HCT116 (cell line): ENCODE results near the gene RSRC1. TPM values are rescaled to one million over a fixed set of nuclear protein-coding genes. Genes with fewer than 3 reads are reported as not detected.

Source experiments
- ATAC-seq: fragments of 200-7000 bp; cut with Tn5 transposase; 2 replicates; pipeline ENCODE4 v1.9.1; 2020; ENCODE audit warnings: mild to moderate bottlenecking, moderate library complexity
- BruUV-seq: library from RNA; stranded (reverse); fragments of 400-500 nt; replicated peaks from 2 replicates; lab custom pipeline; 2021; lab: Mats Ljungman, UMichigan
- CTCF ChIA-PET: fragments of 300-600 bp; sonication (Branson Sonifier 250); formaldehyde crosslinking; loops from one replicate; lab custom pipeline; 2021; ENCODE audit warnings: antibody characterized with exemption; lab: Charles Lee
- POLR2A ChIA-PET: fragments of 300-600, 350-600 bp; sonication (Branson Sonifier 250); formaldehyde crosslinking; loops from one replicate; lab custom pipeline; 2021; ENCODE audit warnings: antibody characterized with exemption; lab: Charles Lee
- RAD21 ChIA-PET, 2 experiments: fragments of 300-600 bp; sonication (Branson Sonifier 250); formaldehyde crosslinking; loops; one replicate each; lab custom pipeline; 2023; ENCODE audit warnings: low total read pairs in 2 of 2; ENCODE audit not compliant: uncharacterized antibody in 2 of 2, unreplicated experiment in 2 of 2, low non-redundant PET in 1 of 2; lab: Charles Lee
- DNase-seq: peaks from one replicate; pipeline ENCODE4 v3.0.0-alpha.2; 2010; ENCODE audit warnings: low read depth, low spot score
- H2AFZ ChIP-seq: fragments of 200-600 bp; shearing (Covaris generic), sonication (generic); 2 replicates; pipeline ENCODE4 v1.6.1; 2017; ENCODE audit warnings: low read depth, mixed run types, mixed read lengths, antibody characterized with exemption, low read length; ENCODE audit not compliant: poor library complexity, severe bottlenecking
- H3K27ac ChIP-seq: 2 replicates; pipeline ENCODE4 v1.5.1; 2012; ENCODE audit warnings: low read depth, low read length
- H3K27me3 ChIP-seq: fragments of 200-600 bp; sonication (generic); 2 replicates; pipeline ENCODE4 v1.6.1; 2016; ENCODE audit warnings: mixed run types, low read length, mixed read lengths; ENCODE audit not compliant: insufficient read depth
- H3K36me3 ChIP-seq, 2 experiments: fragments of 200-500 bp in 1 of 2; fragments of 200-600 bp in 1 of 2; sonication (Bioruptor generic) in 1 of 2; sonication (generic) in 1 of 2; 2 replicates each; pipeline versions ENCODE4 v1.5.1 to v1.6.1; 2014 to 2016; ENCODE audit warnings: low read length in 2 of 2, inconsistent platforms in 1 of 2, mixed read lengths in 1 of 2, mixed run types in 1 of 2; ENCODE audit not compliant: insufficient read depth in 2 of 2, control insufficient read depth in 1 of 2
- H3K4me1 ChIP-seq, 2 experiments: fragments of 200-600 bp in 1 of 2; sonication (generic) in 1 of 2; 2 replicates each; pipeline versions ENCODE4 v1.5.1 to v1.6.1; 2012 to 2017; ENCODE audit warnings: low read length in 2 of 2, inconsistent platforms in 1 of 2, mild to moderate bottlenecking in 1 of 2, mixed read lengths in 1 of 2, mixed run types in 1 of 2, moderate library complexity in 1 of 2; ENCODE audit not compliant: insufficient read depth in 2 of 2, control insufficient read depth in 1 of 2
- H3K4me2 ChIP-seq: fragments of 200-600 bp; sonication (generic); 2 replicates; pipeline ENCODE4 v1.6.1; 2017; ENCODE audit warnings: mixed run types, low read length, mixed read lengths
- H3K4me3 ChIP-seq, 2 experiments: fragments of 200-600 bp in 1 of 2; sonication (generic) in 1 of 2; replicated peaks in 1 of 2; 2 replicates each; pipeline ENCODE4 v1.5.1; 2011 to 2016; ENCODE audit warnings: low read length in 2 of 2, control low read depth in 1 of 2, low read depth in 1 of 2, mild to moderate bottlenecking in 1 of 2, mixed read lengths in 1 of 2, mixed run types in 1 of 2
- H3K79me2 ChIP-seq: fragments of 200-600 bp; sonication (generic); 2 replicates; pipeline ENCODE4 v1.6.1; 2017; ENCODE audit warnings: mild to moderate bottlenecking, mixed run types, low read length, moderate library complexity, mixed read lengths; ENCODE audit not compliant: insufficient read depth
- H3K9ac ChIP-seq: fragments of 200-600 bp; sonication (generic); 2 replicates; pipeline ENCODE4 v1.6.1; 2016; ENCODE audit warnings: low read length, mixed read lengths
- H3K9me2 ChIP-seq: fragments of 200-600 bp; sonication (generic), shearing (Covaris generic); 2 replicates; pipeline ENCODE4 v1.6.1; 2017; ENCODE audit warnings: mixed run types, mild to moderate bottlenecking, moderate library complexity; ENCODE audit not compliant: insufficient read depth
- H3K9me3 ChIP-seq, 2 experiments: fragments of 200-500 bp in 1 of 2; fragments of 200-600 bp in 1 of 2; sonication (Bioruptor generic) in 1 of 2; sonication (generic) in 1 of 2; 2 replicates each; pipeline ENCODE4 v1.6.1; 2014 to 2017; ENCODE audit warnings: low read length in 2 of 2, mixed read lengths in 2 of 2, inconsistent platforms in 1 of 2, low read depth in 1 of 2, mild to moderate bottlenecking in 1 of 2, mixed run types in 1 of 2, moderate library complexity in 1 of 2; ENCODE audit not compliant: control insufficient read depth in 1 of 2, insufficient read depth in 1 of 2
- H4K20me1 ChIP-seq: fragments of 200-600 bp; sonication (generic), shearing (Covaris generic); 2 replicates; pipeline ENCODE4 v1.6.1; 2017; ENCODE audit warnings: mixed run types, mild to moderate bottlenecking, moderate library complexity; ENCODE audit not compliant: insufficient read depth
- CBX3 ChIP-seq: IDR thresholded peaks from 2 replicates; pipeline ENCODE4 v1.6.1; 2012; ENCODE audit warnings: low read depth
- CEBPB ChIP-seq: IDR thresholded peaks from 2 replicates; pipeline ENCODE4 v1.6.1; 2012; ENCODE audit warnings: low read depth
- EGR1 ChIP-seq: IDR thresholded peaks from 2 replicates; pipeline ENCODE4 v1.6.1; 2012; ENCODE audit warnings: low read depth
- ELF1 ChIP-seq: IDR thresholded peaks from 2 replicates; pipeline ENCODE4 v1.6.1; 2012; ENCODE audit warnings: low read depth, borderline replicate concordance
- EZH2 ChIP-seq: fragments of 200-600 bp; sonication (generic); IDR thresholded peaks from 2 replicates; pipeline ENCODE4 v1.6.1; 2017; ENCODE audit warnings: antibody characterized with exemption, mixed run types
- FOSL1 ChIP-seq: IDR thresholded peaks from 2 replicates; pipeline ENCODE4 v1.6.1; 2012; ENCODE audit warnings: low read depth
- MAX ChIP-seq: IDR thresholded peaks from 2 replicates; pipeline ENCODE4 v1.6.1; 2012
- POLR2A ChIP-seq: IDR thresholded peaks from 2 replicates; pipeline ENCODE4 v1.7.0; 2011; ENCODE audit warnings: borderline replicate concordance; ENCODE audit not compliant: insufficient read depth, insufficient read length; ENCODE audit errors: extremely low read depth
- POLR2AphosphoS5 ChIP-seq: IDR thresholded peaks from 2 replicates; pipeline ENCODE4 v1.6.1; 2011; ENCODE audit warnings: mild to moderate bottlenecking, low read depth, low read length, moderate library complexity
- SIN3A ChIP-seq: IDR thresholded peaks from 2 replicates; pipeline ENCODE4 v1.6.1; 2012; ENCODE audit warnings: low read depth
- SP1 ChIP-seq: IDR thresholded peaks from 2 replicates; pipeline ENCODE4 v1.6.1; 2012; ENCODE audit warnings: low read depth
- SRF ChIP-seq: IDR thresholded peaks from 2 replicates; pipeline ENCODE4 v1.6.1; 2012; ENCODE audit warnings: low read depth
- YY1 ChIP-seq: IDR thresholded peaks from 2 replicates; pipeline ENCODE4 v1.6.1; 2011; ENCODE audit warnings: low read length, low read depth, moderate library complexity, mild to moderate bottlenecking; ENCODE audit not compliant: insufficient replicate concordance; ENCODE audit errors: extremely low read depth
- ZFX ChIP-seq: fragments of 450-650 bp; IDR thresholded peaks from 2 replicates; pipeline ENCODE4 v1.6.1; 2017
- intact Hi-C: fragments of 100-400 bp; cut with micrococcal nuclease; formaldehyde crosslinking; loops from 2 replicates; pipeline ENCODE4 v1.10.0; 2022
- total RNA-seq: library from RNA; stranded (reverse); gene quantifications from one replicate; pipeline ENCODE4 v1.2.1, GENCODE V29; 2021; ENCODE audit not compliant: unreplicated experiment
- TF ChIP-seq, protein P1 (sequence below): IDR thresholded peaks from 2 replicates; pipeline ENCODE4 v1.6.1; 2011; ENCODE audit warnings: mild to moderate bottlenecking, low read length, moderate library complexity; ENCODE audit not compliant: insufficient replicate concordance; ENCODE audit errors: extremely low read depth
- TF ChIP-seq, protein P2 (sequence below): IDR thresholded peaks from 2 replicates; pipeline ENCODE4 v1.6.1; 2012; ENCODE audit warnings: low read depth
- TF ChIP-seq, protein P3 (sequence below): IDR thresholded peaks from 2 replicates; pipeline ENCODE4 v1.6.1; 2012

Gene RSRC1
- total RNA-seq, 1 experiment from 2014 or later: 37.1 TPM

GRCh38 chr3:158486200-158486599 lies 376.3 kb downstream of the RSRC1 start:
- ATAC-seq (no peak), DNase-seq (no peak)
- RAD21 ChIA-PET: no interaction called here
- no peaks in the 10 kb centered on the region for H3K79me2 ChIP-seq
- H3K4me3 ChIP-seq: no peak overlapping the region
- no TSS peak for BruUV-seq
- no peaks in the 10 kb centered on the region for H4K20me1 ChIP-seq
- no peak overlapping the region for H3K4me2 ChIP-seq
- H3K9me2 ChIP-seq: no peaks in the 10 kb centered on the region
- no peaks in the 10 kb centered on the region for H3K27me3 ChIP-seq
- CTCF ChIA-PET: no interaction called here
- no peak overlapping the region for H3K27ac ChIP-seq
- H3K9ac ChIP-seq: no peak overlapping the region
- intact Hi-C loops: no loop called here
- POLR2A ChIA-PET: no interaction called here
- H3K36me3 ChIP-seq: no peaks in the 10 kb centered on the region
- no peak overlapping the region for H2AFZ ChIP-seq
- TF ChIP-seq YY1 (no peak), CBX3 (no peak)
- no peaks in the 10 kb centered on the region for H3K4me1 ChIP-seq
- H3K9me3 ChIP-seq: no peaks in the 10 kb centered on the region

GRCh38 chr3:158488670-158489069 lies 378.8 kb downstream of the RSRC1 start:
- Histone ChIP-seq H3K4me3 (no peak overlapping the region), H4K20me1 (no peaks in the 10 kb centered on the region), H2AFZ (no peak overlapping the region), H3K4me1 (no peaks in the 10 kb centered on the region), H3K27ac (no peak overlapping the region)
- intact Hi-C loops: no loop called here
- no TSS peak for BruUV-seq
- ATAC-seq: no peak
- no peak for TF ChIP-seq SIN3A
- no peak for TF ChIP-seq SRF
- TF ChIP-seq EGR1: no peak
- no peak for TF ChIP-seq SP1
- TF ChIP-seq, protein P1, sequence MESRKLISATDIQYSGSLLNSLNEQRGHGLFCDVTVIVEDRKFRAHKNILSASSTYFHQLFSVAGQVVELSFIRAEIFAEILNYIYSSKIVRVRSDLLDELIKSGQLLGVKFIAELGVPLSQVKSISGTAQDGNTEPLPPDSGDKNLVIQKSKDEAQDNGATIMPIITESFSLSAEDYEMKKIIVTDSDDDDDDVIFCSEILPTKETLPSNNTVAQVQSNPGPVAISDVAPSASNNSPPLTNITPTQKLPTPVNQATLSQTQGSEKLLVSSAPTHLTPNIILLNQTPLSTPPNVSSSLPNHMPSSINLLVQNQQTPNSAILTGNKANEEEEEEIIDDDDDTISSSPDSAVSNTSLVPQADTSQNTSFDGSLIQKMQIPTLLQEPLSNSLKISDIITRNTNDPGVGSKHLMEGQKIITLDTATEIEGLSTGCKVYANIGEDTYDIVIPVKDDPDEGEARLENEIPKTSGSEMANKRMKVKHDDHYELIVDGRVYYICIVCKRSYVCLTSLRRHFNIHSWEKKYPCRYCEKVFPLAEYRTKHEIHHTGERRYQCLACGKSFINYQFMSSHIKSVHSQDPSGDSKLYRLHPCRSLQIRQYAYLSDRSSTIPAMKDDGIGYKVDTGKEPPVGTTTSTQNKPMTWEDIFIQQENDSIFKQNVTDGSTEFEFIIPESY: no peak
- TF ChIP-seq, protein P2, sequence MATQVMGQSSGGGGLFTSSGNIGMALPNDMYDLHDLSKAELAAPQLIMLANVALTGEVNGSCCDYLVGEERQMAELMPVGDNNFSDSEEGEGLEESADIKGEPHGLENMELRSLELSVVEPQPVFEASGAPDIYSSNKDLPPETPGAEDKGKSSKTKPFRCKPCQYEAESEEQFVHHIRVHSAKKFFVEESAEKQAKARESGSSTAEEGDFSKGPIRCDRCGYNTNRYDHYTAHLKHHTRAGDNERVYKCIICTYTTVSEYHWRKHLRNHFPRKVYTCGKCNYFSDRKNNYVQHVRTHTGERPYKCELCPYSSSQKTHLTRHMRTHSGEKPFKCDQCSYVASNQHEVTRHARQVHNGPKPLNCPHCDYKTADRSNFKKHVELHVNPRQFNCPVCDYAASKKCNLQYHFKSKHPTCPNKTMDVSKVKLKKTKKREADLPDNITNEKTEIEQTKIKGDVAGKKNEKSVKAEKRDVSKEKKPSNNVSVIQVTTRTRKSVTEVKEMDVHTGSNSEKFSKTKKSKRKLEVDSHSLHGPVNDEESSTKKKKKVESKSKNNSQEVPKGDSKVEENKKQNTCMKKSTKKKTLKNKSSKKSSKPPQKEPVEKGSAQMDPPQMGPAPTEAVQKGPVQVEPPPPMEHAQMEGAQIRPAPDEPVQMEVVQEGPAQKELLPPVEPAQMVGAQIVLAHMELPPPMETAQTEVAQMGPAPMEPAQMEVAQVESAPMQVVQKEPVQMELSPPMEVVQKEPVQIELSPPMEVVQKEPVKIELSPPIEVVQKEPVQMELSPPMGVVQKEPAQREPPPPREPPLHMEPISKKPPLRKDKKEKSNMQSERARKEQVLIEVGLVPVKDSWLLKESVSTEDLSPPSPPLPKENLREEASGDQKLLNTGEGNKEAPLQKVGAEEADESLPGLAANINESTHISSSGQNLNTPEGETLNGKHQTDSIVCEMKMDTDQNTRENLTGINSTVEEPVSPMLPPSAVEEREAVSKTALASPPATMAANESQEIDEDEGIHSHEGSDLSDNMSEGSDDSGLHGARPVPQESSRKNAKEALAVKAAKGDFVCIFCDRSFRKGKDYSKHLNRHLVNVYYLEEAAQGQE: no peak
- TF ChIP-seq POLR2AphosphoS5: no peak
- TF ChIP-seq MAX: no peak
- no peak for TF ChIP-seq CEBPB
- TF ChIP-seq, protein P3, sequence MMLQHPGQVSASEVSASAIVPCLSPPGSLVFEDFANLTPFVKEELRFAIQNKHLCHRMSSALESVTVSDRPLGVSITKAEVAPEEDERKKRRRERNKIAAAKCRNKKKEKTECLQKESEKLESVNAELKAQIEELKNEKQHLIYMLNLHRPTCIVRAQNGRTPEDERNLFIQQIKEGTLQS: no peak
- TF ChIP-seq POLR2A: no peak
- no peak for TF ChIP-seq ZFX
- no peak for TF ChIP-seq ELF1
- no peak for TF ChIP-seq FOSL1
- TF ChIP-seq EZH2: no peak
- TF ChIP-seq, all 23 proteins: peak for 0
- H3K9me2 ChIP-seq: no peaks in the 10 kb centered on the region
- CTCF ChIA-PET: no interaction called here
- RAD21 ChIA-PET: no interaction called here
- no peaks in the 10 kb centered on the region for H3K79me2 ChIP-seq
- no peak overlapping the region for H3K4me2 ChIP-seq
- no peaks in the 10 kb centered on the region for H3K36me3 ChIP-seq
- H3K9me3 ChIP-seq: no peaks in the 10 kb centered on the region
- no peaks in the 10 kb centered on the region for H3K27me3 ChIP-seq
- no peak for DNase-seq
- POLR2A ChIA-PET: no interaction called here
- no peak overlapping the region for H3K9ac ChIP-seq
